Osteocyte (in vitro differentiated cells): ENCODE measurements around the gene HDAC4. TPM values are rescaled to one million over a fixed set of nuclear protein-coding genes. Genes with fewer than 3 reads are reported as not detected.

Experiments
- DNase-seq: peaks from one replicate; pipeline ENCODE4 v3.0.0; 2021; ENCODE audit warnings: mixed read lengths; ENCODE audit not compliant: unreplicated experiment; ENCODE audit errors: extremely low spot score
- H3K27ac Mint-ChIP-seq: one replicate; pipeline ENCODE4 v1.8.0; 2021; ENCODE audit warnings: mild to moderate bottlenecking, mixed read lengths; ENCODE audit not compliant: unreplicated experiment
- H3K27me3 Mint-ChIP-seq: one replicate; pipeline ENCODE4 v1.8.0; 2021; ENCODE audit warnings: mixed read lengths; ENCODE audit not compliant: unreplicated experiment
- H3K36me3 Mint-ChIP-seq: one replicate; pipeline ENCODE4 v1.8.0; 2021; ENCODE audit warnings: mixed read lengths; ENCODE audit not compliant: unreplicated experiment
- H3K4me1 Mint-ChIP-seq: one replicate; pipeline ENCODE4 v1.8.0; 2021; ENCODE audit warnings: mixed read lengths; ENCODE audit not compliant: unreplicated experiment
- H3K4me3 Mint-ChIP-seq: one replicate; pipeline ENCODE4 v1.8.0; 2021; ENCODE audit warnings: mild to moderate bottlenecking, moderate library complexity, mixed read lengths; ENCODE audit not compliant: unreplicated experiment
- H3K9me3 Mint-ChIP-seq: one replicate; pipeline ENCODE4 v1.8.0; 2021; ENCODE audit warnings: mixed read lengths; ENCODE audit not compliant: unreplicated experiment
- total RNA-seq: library from RNA; stranded (reverse); gene quantifications from 2 replicates; pipeline ENCODE4 v1.2.1, GENCODE V29; 2021
- TF ChIP-seq, protein P1 (sequence below): fragments of 200-600 bp; sonication (generic); IDR thresholded peaks from 2 replicates; pipeline ENCODE4 v1.5.0; 2021; ENCODE audit warnings: antibody characterized with exemption, mild to moderate bottlenecking, moderate library complexity

The HDAC4 gene
- total RNA-seq, 1 donor from 2014 or later = 30.3 TPM

DNA sequence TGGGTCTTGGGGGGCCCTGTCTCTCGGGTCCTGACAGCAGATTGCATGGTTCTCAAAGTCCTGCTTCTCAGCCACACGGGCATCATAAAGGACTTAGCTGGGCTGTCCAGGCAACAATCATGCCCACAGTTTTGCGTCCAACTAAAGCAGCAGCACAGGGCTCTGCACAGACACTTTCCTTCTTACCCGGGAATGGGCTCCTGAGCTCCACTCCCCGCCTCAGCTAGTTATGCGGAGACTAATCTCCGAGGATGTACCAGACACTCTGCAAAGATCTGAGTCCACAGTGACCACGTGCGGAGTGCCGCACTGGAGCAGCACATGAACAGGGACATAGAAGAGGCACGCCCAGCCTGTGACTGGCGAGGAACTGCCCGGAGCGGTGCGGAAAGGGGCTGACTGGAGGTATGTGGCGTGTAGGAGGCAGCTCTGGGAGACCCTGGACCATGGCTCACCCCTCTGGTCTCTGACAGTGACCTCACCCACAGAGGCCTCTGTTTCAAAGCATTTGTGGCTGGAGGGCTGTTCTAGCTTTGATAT, 270.0 kb downstream of the HDAC4 start:
- TF ChIP-seq, protein P1, sequence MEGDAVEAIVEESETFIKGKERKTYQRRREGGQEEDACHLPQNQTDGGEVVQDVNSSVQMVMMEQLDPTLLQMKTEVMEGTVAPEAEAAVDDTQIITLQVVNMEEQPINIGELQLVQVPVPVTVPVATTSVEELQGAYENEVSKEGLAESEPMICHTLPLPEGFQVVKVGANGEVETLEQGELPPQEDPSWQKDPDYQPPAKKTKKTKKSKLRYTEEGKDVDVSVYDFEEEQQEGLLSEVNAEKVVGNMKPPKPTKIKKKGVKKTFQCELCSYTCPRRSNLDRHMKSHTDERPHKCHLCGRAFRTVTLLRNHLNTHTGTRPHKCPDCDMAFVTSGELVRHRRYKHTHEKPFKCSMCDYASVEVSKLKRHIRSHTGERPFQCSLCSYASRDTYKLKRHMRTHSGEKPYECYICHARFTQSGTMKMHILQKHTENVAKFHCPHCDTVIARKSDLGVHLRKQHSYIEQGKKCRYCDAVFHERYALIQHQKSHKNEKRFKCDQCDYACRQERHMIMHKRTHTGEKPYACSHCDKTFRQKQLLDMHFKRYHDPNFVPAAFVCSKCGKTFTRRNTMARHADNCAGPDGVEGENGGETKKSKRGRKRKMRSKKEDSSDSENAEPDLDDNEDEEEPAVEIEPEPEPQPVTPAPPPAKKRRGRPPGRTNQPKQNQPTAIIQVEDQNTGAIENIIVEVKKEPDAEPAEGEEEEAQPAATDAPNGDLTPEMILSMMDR = no peak
- Mint-ChIP-seq H3K36me3 (peaks cover 14% of the 10 kb centered on the region), H3K27me3 (no peaks in the 10 kb centered on the region), H3K4me1 (no peaks in the 10 kb centered on the region), H3K27ac (no peak overlapping the region), H3K9me3 (no peaks in the 10 kb centered on the region), H3K4me3 (no peak overlapping the region)
- no peak for DNase-seq

DNA sequence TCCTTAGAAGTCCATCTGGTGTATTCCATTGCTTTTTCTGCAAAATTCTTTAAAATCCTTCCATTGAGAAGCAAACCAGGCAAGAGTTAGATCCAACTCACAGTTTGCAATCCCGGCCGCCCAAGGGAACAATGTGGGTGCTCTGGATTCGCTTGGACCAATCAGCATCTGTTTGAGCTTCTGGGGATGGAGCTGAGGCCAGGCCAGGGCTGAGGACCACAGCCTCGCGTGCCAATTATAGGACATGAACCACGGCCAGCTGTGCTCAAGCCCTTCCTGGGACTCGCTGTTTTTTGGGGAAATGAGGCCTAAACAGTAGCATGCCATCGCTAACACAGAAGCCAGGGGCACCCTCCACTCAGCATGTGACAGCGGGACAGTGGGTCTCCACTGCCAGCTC, 270.8 kb downstream of the HDAC4 start:
- Mint-ChIP-seq H3K4me3 (no peak overlapping the region), H3K9me3 (no peaks in the 10 kb centered on the region), H3K36me3 (peaks cover 22% of the 10 kb centered on the region), H3K27ac (no peak overlapping the region), H3K27me3 (no peaks in the 10 kb centered on the region), H3K4me1 (no peaks in the 10 kb centered on the region)
- no peak for DNase-seq
- TF ChIP-seq, protein P1 = no peak

DNA sequence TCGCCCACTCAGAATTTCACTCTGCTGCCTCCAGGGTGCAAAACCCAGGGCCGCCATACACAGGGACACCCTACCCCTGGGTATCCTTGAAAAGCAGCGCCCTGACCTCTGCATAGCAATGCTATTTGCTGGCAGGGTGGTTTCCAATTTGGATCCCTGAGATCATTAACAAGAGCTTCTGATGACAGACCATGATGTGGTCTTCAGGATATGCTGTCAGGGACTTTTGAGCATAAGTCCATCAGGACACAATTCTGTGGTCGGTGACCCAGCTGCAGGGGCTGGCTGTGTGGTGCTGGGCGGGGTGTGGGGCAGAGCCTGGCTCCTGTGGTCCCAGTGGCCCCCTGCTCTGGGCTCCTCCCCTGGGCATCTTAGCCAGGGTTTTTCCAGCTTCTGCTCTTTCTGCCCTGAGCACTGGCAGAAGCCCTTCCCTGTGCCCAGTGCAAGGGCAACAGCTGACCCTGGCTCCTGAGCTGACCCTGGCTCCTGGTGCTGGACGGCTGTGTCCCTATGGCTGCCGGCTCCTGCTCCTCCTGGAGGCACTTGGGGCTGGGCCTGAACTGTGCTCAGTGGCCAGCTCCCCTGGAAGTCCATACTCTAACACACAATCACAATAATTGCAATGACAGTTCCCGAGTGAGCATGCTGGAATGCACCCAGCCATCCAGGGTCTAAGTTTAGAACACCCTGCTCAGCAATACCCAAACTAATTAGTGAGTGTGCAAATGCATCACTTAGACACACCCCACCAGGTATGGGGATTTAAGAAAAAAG, 271.5 kb downstream of the HDAC4 start:
- Mint-ChIP-seq H3K27ac (no peak overlapping the region), H3K4me3 (no peak overlapping the region), H3K36me3 (peaks cover 27% of the 10 kb centered on the region), H3K9me3 (no peaks in the 10 kb centered on the region), H3K4me1 (no peaks in the 10 kb centered on the region), H3K27me3 (no peaks in the 10 kb centered on the region)
- DNase-seq = no peak
- TF ChIP-seq, protein P1 = no peak

DNA sequence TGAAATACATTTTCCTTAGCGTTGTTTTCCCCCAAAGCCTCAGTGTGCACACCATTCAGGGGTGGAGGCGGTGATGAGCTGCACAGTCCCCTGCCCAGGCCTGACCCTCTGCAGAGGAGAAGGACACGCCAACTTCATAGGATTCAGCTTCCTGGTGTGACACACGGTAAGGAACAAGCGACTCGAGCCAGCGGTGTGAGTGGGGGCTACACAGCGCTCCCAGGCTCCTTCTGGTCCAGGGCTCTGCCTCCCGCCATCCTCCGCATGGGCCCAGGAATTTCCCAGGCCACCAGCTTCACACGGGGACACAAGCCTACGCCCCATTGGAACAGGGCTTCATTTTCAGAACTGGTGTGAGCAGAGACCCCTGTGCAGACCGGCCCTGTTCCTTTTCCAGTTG, 272.1 kb downstream of the HDAC4 start:
- H3K4me3 Mint-ChIP-seq = no peak overlapping the region
- no peak for DNase-seq
- H3K4me1 Mint-ChIP-seq = no peaks in the 10 kb centered on the region
- H3K27ac Mint-ChIP-seq = no peak overlapping the region
- TF ChIP-seq, protein P1 = no peak
- no peaks in the 10 kb centered on the region for H3K27me3 Mint-ChIP-seq
- H3K36me3 Mint-ChIP-seq = peaks cover 27% of the 10 kb centered on the region
- no peaks in the 10 kb centered on the region for H3K9me3 Mint-ChIP-seq

DNA sequence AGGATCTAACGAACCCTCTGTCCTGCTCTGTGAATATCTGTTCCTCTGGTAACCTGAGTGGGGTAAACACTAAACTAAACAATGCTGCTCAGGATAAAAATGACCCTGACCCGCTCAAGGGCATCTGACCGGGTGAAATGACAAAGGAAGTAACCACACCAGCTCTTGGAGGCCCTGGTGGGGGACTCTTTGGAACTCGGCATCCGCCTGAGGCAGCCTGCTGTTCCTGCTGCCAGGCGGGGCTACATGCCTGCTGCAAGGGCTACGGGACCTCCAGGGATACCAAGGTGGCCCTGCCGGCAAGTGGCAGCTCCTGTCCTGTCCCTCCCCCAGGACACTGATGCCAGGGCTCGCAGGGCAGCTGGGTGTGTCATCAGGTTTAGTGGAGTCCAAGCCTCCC, 273.3 kb downstream of the HDAC4 start:
- Mint-ChIP-seq H3K4me3 (no peak overlapping the region), H3K27me3 (no peaks in the 10 kb centered on the region), H3K9me3 (no peaks in the 10 kb centered on the region), H3K36me3 (peaks cover 20% of the 10 kb centered on the region), H3K27ac (no peak overlapping the region), H3K4me1 (no peaks in the 10 kb centered on the region)
- no peak for DNase-seq
- TF ChIP-seq, protein P1 = no peak
